PC-9 (cell line): Measurements from ENCODE around the gene RMND5A. TPM values are rescaled to one million over a fixed set of nuclear protein-coding genes. Genes with fewer than 3 reads are reported as not detected.

Source experiments
- BruUV-seq: library from RNA; stranded (reverse); fragments of 400-500 nt; replicated peaks from 2 replicates; lab custom pipeline; 2021; lab: Mats Ljungman, UMichigan
- CTCF ChIA-PET: fragments of 300-600 bp; sonication (Branson Sonifier 250); formaldehyde crosslinking; loops from one replicate; lab custom pipeline; 2022; ENCODE audit warnings: antibody characterized with exemption; lab: Charles Lee
- POLR2A ChIA-PET: fragments of 300-600 bp; sonication (Branson Sonifier 250); formaldehyde crosslinking; loops from one replicate; lab custom pipeline; 2022; ENCODE audit warnings: antibody characterized with exemption; ENCODE audit not compliant: unreplicated experiment; lab: Charles Lee
- DNase-seq, 2 experiments: peaks; one replicate each; pipeline versions ENCODE4 v3.0.0 to v3.0.0-alpha.2; 2015 to 2022; ENCODE audit warnings: mixed read lengths in 1 of 2
- H2AFZ ChIP-seq: fragments of 200-600 bp; sonication (generic); 2 replicates; pipeline ENCODE4 v1.8.1; 2017; ENCODE audit warnings: antibody characterized with exemption
- H3F3A ChIP-seq: fragments of 200-600 bp; sonication (generic); 2 replicates; pipeline ENCODE4 v1.8.1; 2017; ENCODE audit warnings: antibody characterized with exemption, mild to moderate bottlenecking, low read depth; ENCODE audit not compliant: insufficient read depth
- H3K27ac ChIP-seq: fragments of 200-600 bp; sonication (generic); 2 replicates; pipeline ENCODE4 v1.6.1; 2016; ENCODE audit warnings: mixed run types
- H3K27me3 ChIP-seq: fragments of 200-600 bp; sonication (generic); 2 replicates; pipeline ENCODE4 v1.6.1; 2016; ENCODE audit warnings: low read depth, mixed run types; ENCODE audit not compliant: insufficient read depth
- H3K36me3 ChIP-seq: fragments of 200-600 bp; sonication (generic); 2 replicates; pipeline ENCODE4 v1.6.1; 2016; ENCODE audit warnings: low read depth, mixed run types
- H3K4me1 ChIP-seq: fragments of 200-600 bp; sonication (generic); replicated peaks from 2 replicates; pipeline ENCODE4 v1.6.1; 2016; ENCODE audit warnings: mixed run types; ENCODE audit not compliant: insufficient read depth
- H3K4me2 ChIP-seq: fragments of 200-600 bp; sonication (generic); 2 replicates; pipeline ENCODE4 v1.6.1; 2017; ENCODE audit warnings: mixed run types
- H3K4me3 ChIP-seq: fragments of 200-600 bp; sonication (generic); 2 replicates; pipeline ENCODE4 v1.6.1; 2016; ENCODE audit warnings: mixed run types
- H3K79me2 ChIP-seq: fragments of 200-600 bp; sonication (generic); 2 replicates; pipeline ENCODE4 v1.6.1; 2017; ENCODE audit warnings: low read depth, mixed run types
- H3K9me2 ChIP-seq: fragments of 200-600 bp; sonication (generic); 2 replicates; pipeline ENCODE4 v1.8.1; 2017; ENCODE audit warnings: mild to moderate bottlenecking; ENCODE audit not compliant: insufficient read depth
- H3K9me3 ChIP-seq: fragments of 200-600 bp; sonication (generic); 2 replicates; pipeline ENCODE4 v1.8.1; 2016; ENCODE audit warnings: low read depth; ENCODE audit not compliant: insufficient read depth
- H4K20me1 ChIP-seq: fragments of 200-600 bp; sonication (generic); 2 replicates; pipeline ENCODE4 v1.8.1; 2017; ENCODE audit not compliant: insufficient read depth
- CTCF ChIP-seq: fragments of 200-600 bp; sonication (generic); conservative IDR thresholded peaks from 2 replicates; pipeline ENCODE4 v1.6.1; 2017; ENCODE audit warnings: mixed run types, antibody characterized with exemption, mild to moderate bottlenecking, moderate library complexity
- EZH2 ChIP-seq: fragments of 200-600 bp; sonication (generic); IDR thresholded peaks from 2 replicates; pipeline ENCODE4 v1.8.0; 2017; ENCODE audit warnings: antibody characterized with exemption, low read depth
- intact Hi-C: fragments of 100-400 bp; cut with micrococcal nuclease; formaldehyde crosslinking; loops from one replicate; pipeline ENCODE4 v1.10.0; 2022; ENCODE audit not compliant: unreplicated experiment
- total RNA-seq: library from RNA; stranded (reverse); gene quantifications from 2 replicates; pipeline ENCODE4 v1.2.3, GENCODE V29; 2021

RMND5A gene
- total RNA-seq, 1 experiment from 2014 or later, result 39.3 TPM

- Histone ChIP-seq H3K36me3 (peaks cover 32% of the 10 kb centered on the region; the same call in 1 of the 2 replicates), H4K20me1 (no peaks in the 10 kb centered on the region), H3K27me3 (no peaks in the 10 kb centered on the region), H2AFZ (no peak overlapping the region), H3K79me2 (peaks cover 49% of the 10 kb centered on the region), H3K27ac (no peak overlapping the region), H3K4me1 (no peaks in the 10 kb centered on the region; the same call in 1 of the 2 replicates), H3K9me2 (no peaks in the 10 kb centered on the region), H3F3A (no peaks in the 10 kb centered on the region; the same call in 1 of the 2 replicates), H3K4me3 (no peak overlapping the region), H3K9me3 (0 out of 2 replicates have a peak, but pooled peaks cover 9% of the 10 kb centered on the region), H3K4me2 (no peak overlapping the region)
- DNase-seq, result no peak
- intact Hi-C loops, result no loop called here
- BruUV-seq, result no TSS peak
- TF ChIP-seq CTCF (no peak), EZH2 (no peak)
- CTCF ChIA-PET, result no interaction called here
- POLR2A ChIA-PET, result no interaction called here
Measured at GRCh38 chr2:86750240-86750839, 30.2 kb downstream of the RMND5A start.

DNA sequence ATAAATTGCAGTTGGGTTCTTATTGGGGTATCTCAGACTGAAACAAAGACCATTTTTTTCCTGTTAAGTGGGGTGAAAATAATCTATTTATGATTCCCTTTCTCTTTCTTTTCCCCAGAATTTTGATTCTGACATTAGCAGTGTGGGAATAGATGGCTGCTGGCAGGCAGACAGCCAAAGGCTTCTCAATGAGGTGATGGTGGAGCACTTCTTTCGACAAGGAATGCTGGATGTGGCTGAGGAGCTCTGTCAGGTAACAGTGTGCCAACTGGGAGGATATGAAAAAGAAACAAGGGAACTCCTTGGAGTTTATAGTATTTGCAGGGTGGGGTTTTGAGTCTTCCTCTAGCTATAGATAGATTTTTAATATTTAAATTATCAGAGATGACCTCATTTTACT, 31.7 kb downstream of the RMND5A start:
- no peaks in the 10 kb centered on the region for H3K9me2 ChIP-seq
- H3K4me1 ChIP-seq, result no peaks in the 10 kb centered on the region; the same call in 1 of the 2 replicates
- H3K36me3 ChIP-seq, result peaks cover 24% of the 10 kb centered on the region; the same call in 1 of the 2 replicates
- no peak overlapping the region for H3K4me3 ChIP-seq
- H3F3A ChIP-seq, result no peaks in the 10 kb centered on the region; the same call in none of the 2 replicates
- H3K79me2 ChIP-seq, result peaks cover 44% of the 10 kb centered on the region
- H3K27me3 ChIP-seq, result no peaks in the 10 kb centered on the region
- BruUV-seq, result no TSS peak
- ChIA-PET CTCF (no interaction called here), POLR2A (no interaction called here)
- H3K4me2 ChIP-seq, result no peak overlapping the region
- H2AFZ ChIP-seq, result no peak overlapping the region
- H4K20me1 ChIP-seq, result no peaks in the 10 kb centered on the region
- intact Hi-C loops, result no loop called here
- no peak for DNase-seq
- no peak overlapping the region for H3K27ac ChIP-seq
- H3K9me3 ChIP-seq, result 0 out of 2 replicates have a peak, but pooled peaks cover 9% of the 10 kb centered on the region
- no peak for TF ChIP-seq CTCF
- no peak for TF ChIP-seq EZH2

GRCh38 chr2:86752934-86753333, 32.8 kb downstream of the RMND5A start:
- H3K4me2 ChIP-seq, result no peak overlapping the region
- POLR2A ChIA-PET, result no interaction called here
- H3K79me2 ChIP-seq, result peaks cover 33% of the 10 kb centered on the region
- no peak overlapping the region for H2AFZ ChIP-seq
- no peaks in the 10 kb centered on the region for H4K20me1 ChIP-seq
- no peaks in the 10 kb centered on the region for H3K9me2 ChIP-seq
- H3K9me3 ChIP-seq, result 0 out of 2 replicates have a peak, but pooled peaks cover 9% of the 10 kb centered on the region
- DNase-seq, result no peak
- no peaks in the 10 kb centered on the region for H3K27me3 ChIP-seq
- H3K27ac ChIP-seq, result no peak overlapping the region
- H3K36me3 ChIP-seq, result peaks cover 24% of the 10 kb centered on the region; the same call in 1 of the 2 replicates
- BruUV-seq, result no TSS peak
- H3K4me3 ChIP-seq, result no peak overlapping the region
- CTCF ChIA-PET, result no interaction called here
- no peak for TF ChIP-seq EZH2
- no peak for TF ChIP-seq CTCF
- intact Hi-C loops, result no loop called here
- no peaks in the 10 kb centered on the region; the same call in none of the 2 replicates for H3F3A ChIP-seq
- H3K4me1 ChIP-seq, result no peaks in the 10 kb centered on the region; the same call in 1 of the 2 replicates
